CD4-positive, CD25-positive, alpha-beta regulatory T cell (primary cell): ENCODE results near the gene NPTX1. TPM values are rescaled to one million over a fixed set of nuclear protein-coding genes. Genes with fewer than 3 reads are reported as not detected.

Source experiments
- ATAC-seq, 2 donors: fragments of 150-1000 bp; cut with Tn5 transposase; one replicate each; pipeline ENCODE4 v1.10.0; 2021; ENCODE audit warnings: low read depth in 2 of 2, moderate number of reproducible peaks in 2 of 2, moderate library complexity in 1 of 2
- DNase-seq, 3 donors: peaks; one replicate each; pipeline versions ENCODE4 v3.0.0 to v3.0.0-alpha.2; 2012 to 2022; ENCODE audit warnings: mixed read lengths in 1 of 3
- H3K27ac ChIP-seq: one replicate; pipeline ENCODE4 v1.7.0; 2013; ENCODE audit warnings: mild to moderate bottlenecking, low read length; ENCODE audit not compliant: insufficient read depth, poor library complexity, severe bottlenecking
- H3K27me3 ChIP-seq: one replicate; pipeline ENCODE4 v1.7.0; 2013; ENCODE audit warnings: low read length; ENCODE audit not compliant: control insufficient read depth, insufficient read depth
- H3K36me3 ChIP-seq: one replicate; pipeline ENCODE4 v1.7.0; 2013; ENCODE audit warnings: mild to moderate bottlenecking, low read length, moderate library complexity; ENCODE audit not compliant: control insufficient read depth, insufficient read depth
- H3K4me1 ChIP-seq: 2 replicates; pipeline ENCODE4 v1.7.0; 2013; ENCODE audit warnings: mild to moderate bottlenecking, low read length; ENCODE audit not compliant: insufficient read depth, control insufficient read depth, poor library complexity, severe bottlenecking
- H3K4me3 ChIP-seq: one replicate; pipeline ENCODE4 v1.7.0; 2013; ENCODE audit warnings: low read depth, mild to moderate bottlenecking, low read length, moderate library complexity
- H3K9me3 ChIP-seq, 2 experiments: 1 replicate in 1 of 2; 2 replicates in 1 of 2; pipeline ENCODE4 v1.7.0; 2013; ENCODE audit warnings: low read length in 2 of 2, mild to moderate bottlenecking in 1 of 2, moderate library complexity in 1 of 2; ENCODE audit not compliant: control insufficient read depth in 2 of 2
- H3K27ac Mint-ChIP-seq, 3 donors: one replicate each; pipeline ENCODE4 v1.8.0; 2020 to 2022; ENCODE audit warnings: mild to moderate bottlenecking in 3 of 3, mixed read lengths in 3 of 3, moderate library complexity in 2 of 3
- H3K27me3 Mint-ChIP-seq: one replicate; pipeline ENCODE4 v1.8.0; 2022; ENCODE audit warnings: mild to moderate bottlenecking, mixed read lengths
- H3K36me3 Mint-ChIP-seq: one replicate; pipeline ENCODE4 v1.8.0; 2020; ENCODE audit warnings: mixed read lengths
- H3K4me1 Mint-ChIP-seq, 4 donors: one replicate each; pipeline ENCODE4 v1.8.0; 2020 to 2022; ENCODE audit warnings: mixed read lengths in 4 of 4, mild to moderate bottlenecking in 1 of 4
- H3K4me3 Mint-ChIP-seq, 4 donors: one replicate each; pipeline ENCODE4 v1.8.0; 2020 to 2022; ENCODE audit warnings: mild to moderate bottlenecking in 4 of 4, mixed read lengths in 4 of 4, moderate library complexity in 3 of 4
- H3K9me3 Mint-ChIP-seq, 7 donors: one replicate each; pipeline ENCODE4 v1.8.0; 2020 to 2022; ENCODE audit warnings: mixed read lengths in 7 of 7, mild to moderate bottlenecking in 3 of 7, moderate library complexity in 2 of 7
- polyA plus RNA-seq, 4 donors: library from polyadenylated mRNA; unstranded; fragments of 300-500 nt; fragmentation: Illumina TruSeq; gene quantifications; one replicate each; pipeline ENCODE4 v1.2.3, GENCODE V29; 2021
- total RNA-seq: library from RNA; stranded (reverse); gene quantifications from one replicate; pipeline ENCODE4 v1.2.3, GENCODE V29; 2022

NPTX1 gene
- total and polyA plus RNA-seq, 5 donors from 2014 or later: 0.07 to 0.22 TPM; not detected in 3

DNA sequence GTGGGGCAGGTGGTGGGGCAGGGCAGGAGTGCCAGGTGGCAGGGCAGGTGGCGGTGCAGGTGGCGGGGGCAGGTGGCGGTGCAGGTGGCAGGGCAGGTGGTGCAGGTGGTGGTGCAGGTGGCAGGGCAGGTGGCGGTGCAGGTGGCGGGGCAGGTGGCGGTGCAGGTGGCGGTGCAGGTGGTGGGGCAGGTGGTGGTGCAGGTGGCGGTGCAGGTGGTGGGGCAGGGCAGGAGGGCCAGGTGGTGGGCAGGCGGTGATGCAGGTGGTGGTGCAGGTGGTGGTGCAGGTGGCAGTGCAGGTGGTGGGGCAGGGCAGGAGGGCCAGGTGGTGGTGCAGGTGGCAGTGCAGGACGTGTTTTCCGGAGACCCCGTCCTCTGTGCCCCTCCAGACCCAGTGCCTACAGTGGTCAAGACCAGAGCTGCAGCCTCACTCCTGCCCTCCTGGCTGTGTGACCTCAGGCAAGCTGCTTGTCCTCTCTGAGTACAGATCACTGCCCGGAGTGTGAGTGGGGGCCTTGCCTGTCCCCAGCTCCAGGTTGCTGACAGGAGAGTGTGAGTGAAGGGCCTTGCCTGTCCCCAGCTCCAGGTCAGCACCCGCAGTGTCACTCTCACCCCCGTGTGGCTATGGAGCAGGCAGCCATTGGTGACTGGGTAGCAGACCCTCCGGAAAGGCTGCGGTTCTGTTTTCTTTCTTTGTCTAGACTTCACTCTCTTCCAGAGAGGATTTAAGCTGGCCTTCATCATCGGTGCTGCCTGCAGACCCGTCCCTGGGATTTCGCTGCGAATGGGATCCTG, 16.1 kb upstream of the NPTX1 start:
- H3K4me1 Mint-ChIP-seq: peaks cover 0 to 3% (median 2%) of the 10 kb centered on the region in 4 donors
- H3K9me3 ChIP-seq: no peaks in the 10 kb centered on the region
- H3K27ac Mint-ChIP-seq: no peak overlapping the region
- H3K27me3 ChIP-seq: no peaks in the 10 kb centered on the region
- H3K4me3 ChIP-seq: no peak overlapping the region
- DNase-seq (no peak), ATAC-seq (no peak)
- H3K4me1 ChIP-seq: peaks cover under 1% of the 10 kb centered on the region
- peaks cover 0 to 1% (median 0%) of the 10 kb centered on the region in 7 donors for H3K9me3 Mint-ChIP-seq
- no peak overlapping the region for H3K27ac ChIP-seq
- H3K4me3 Mint-ChIP-seq: no peak overlapping the region
- no peaks in the 10 kb centered on the region for H3K36me3 ChIP-seq
- no peaks in the 10 kb centered on the region for H3K36me3 Mint-ChIP-seq
- peaks cover 15% of the 10 kb centered on the region for H3K27me3 Mint-ChIP-seq

DNA sequence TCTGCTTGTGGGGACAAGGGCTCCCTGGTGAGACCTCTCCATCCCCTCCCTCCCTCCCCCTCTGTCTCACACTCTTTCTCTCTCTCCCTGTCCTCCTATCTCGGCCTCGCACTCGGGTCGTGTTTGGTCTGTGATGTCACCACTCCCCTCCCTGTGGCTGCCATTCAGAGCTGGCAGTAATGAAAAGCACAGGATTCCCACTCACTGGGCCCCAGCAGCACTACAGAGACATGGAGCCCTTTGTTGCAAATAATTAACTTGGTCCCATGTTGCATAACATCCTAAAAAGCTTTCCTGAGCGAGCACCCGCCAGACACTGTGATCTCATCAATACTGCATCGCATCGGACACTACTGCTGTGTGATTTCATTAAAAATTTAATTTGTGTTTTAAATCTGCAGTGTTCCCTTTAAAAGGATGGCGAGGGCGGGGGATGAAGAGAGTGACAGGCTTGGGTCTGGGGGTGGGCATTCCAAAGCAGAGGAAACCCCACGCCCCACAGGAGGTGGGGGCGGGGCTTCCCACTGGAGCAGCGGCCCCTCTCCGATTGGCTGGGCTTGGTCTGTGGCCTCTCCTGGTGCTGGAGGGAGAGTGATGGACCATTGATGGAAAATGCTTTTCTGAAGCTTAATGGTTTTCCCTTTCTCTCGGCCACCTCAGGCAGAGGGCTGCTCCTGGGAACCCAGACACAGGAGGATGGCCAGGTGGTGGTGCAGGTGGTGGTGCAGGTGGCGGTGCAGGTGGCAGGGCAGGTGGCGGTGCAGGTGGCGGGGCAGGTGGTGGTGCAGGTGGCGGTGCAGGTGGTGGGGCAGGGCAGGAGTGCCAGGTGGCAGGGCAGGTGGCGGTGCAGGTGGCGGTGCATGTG, 15.3 kb upstream of the NPTX1 start:
- ATAC-seq (no peak), DNase-seq (no peak)

DNA sequence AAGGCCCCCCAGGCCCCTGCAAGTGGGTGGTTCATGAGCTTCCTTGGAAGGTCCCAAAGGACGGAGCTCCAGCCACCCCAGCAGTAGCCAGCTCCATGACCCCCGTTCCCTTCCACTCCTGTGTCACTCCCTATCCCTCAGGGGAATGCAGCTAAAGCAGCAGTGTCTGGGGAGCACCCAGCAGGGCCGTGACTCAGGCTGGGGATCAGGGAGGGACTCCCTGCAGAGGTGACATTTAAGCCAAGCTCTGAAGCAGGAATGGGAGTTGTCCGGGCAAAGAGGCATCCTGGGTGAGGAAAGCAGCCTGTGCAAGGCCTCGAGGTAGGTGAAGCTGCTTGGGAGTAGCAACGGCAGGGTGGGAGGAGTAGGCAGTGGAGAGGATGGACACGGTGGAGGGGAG, 11.1 kb upstream of the NPTX1 start:
- Mint-ChIP-seq H3K9me3 (no peaks in the 10 kb centered on the region), H3K36me3 (no peaks in the 10 kb centered on the region), H3K4me3 (no peak overlapping the region), H3K4me1 (no peaks in the 10 kb centered on the region), H3K27ac (no peak overlapping the region), H3K27me3 (peaks cover 23% of the 10 kb centered on the region)
- H3K9me3 ChIP-seq: no peaks in the 10 kb centered on the region
- H3K27me3 ChIP-seq: no peaks in the 10 kb centered on the region
- H3K27ac ChIP-seq: no peak overlapping the region
- DNase-seq (no peak), ATAC-seq (no peak)
- no peaks in the 10 kb centered on the region for H3K36me3 ChIP-seq
- no peaks in the 10 kb centered on the region for H3K4me1 ChIP-seq
- H3K4me3 ChIP-seq: no peak overlapping the region

More for the DNA sequence above, 15.3 kb upstream of the NPTX1 start:
- Mint-ChIP-seq H3K4me1 (no peaks in the 10 kb centered on the region), H3K36me3 (no peaks in the 10 kb centered on the region), H3K27ac (no peak overlapping the region), H3K9me3 (no peaks in the 10 kb centered on the region), H3K27me3 (peaks cover 11% of the 10 kb centered on the region), H3K4me3 (no peak overlapping the region)
- Histone ChIP-seq H3K4me3 (no peak overlapping the region), H3K9me3 (no peaks in the 10 kb centered on the region), H3K27ac (no peak overlapping the region), H3K4me1 (no peaks in the 10 kb centered on the region), H3K27me3 (no peaks in the 10 kb centered on the region), H3K36me3 (no peaks in the 10 kb centered on the region)

DNA sequence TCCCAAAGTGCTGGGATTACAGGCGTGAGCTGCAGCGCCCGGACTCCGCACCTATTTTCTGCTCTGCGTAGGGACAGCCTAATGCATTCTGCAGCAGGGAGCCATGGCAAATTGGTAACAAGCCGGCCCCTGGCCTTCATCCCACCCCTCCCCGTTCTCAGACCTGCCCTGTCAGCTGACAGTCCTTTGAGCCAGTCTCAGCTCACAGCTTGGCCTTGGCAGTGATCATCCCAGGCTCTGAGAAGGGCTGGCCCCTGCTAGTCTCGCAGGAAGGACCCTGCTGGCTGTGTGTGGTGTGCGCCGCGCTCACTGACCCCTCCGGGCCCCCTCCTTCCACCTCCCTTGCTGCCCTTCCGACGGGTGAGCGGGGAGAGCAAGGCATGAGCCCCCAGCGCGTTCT, 10.3 kb upstream of the NPTX1 start:
- Mint-ChIP-seq H3K4me3 (no peak overlapping the region), H3K27me3 (peaks cover 28% of the 10 kb centered on the region), H3K4me1 (no peaks in the 10 kb centered on the region), H3K27ac (no peak overlapping the region), H3K9me3 (no peaks in the 10 kb centered on the region), H3K36me3 (no peaks in the 10 kb centered on the region)
- Histone ChIP-seq H3K4me3 (no peak overlapping the region), H3K27ac (no peak overlapping the region), H3K27me3 (no peaks in the 10 kb centered on the region), H3K9me3 (no peaks in the 10 kb centered on the region), H3K4me1 (no peaks in the 10 kb centered on the region), H3K36me3 (no peaks in the 10 kb centered on the region)
- DNase-seq (no peak), ATAC-seq (no peak)

DNA sequence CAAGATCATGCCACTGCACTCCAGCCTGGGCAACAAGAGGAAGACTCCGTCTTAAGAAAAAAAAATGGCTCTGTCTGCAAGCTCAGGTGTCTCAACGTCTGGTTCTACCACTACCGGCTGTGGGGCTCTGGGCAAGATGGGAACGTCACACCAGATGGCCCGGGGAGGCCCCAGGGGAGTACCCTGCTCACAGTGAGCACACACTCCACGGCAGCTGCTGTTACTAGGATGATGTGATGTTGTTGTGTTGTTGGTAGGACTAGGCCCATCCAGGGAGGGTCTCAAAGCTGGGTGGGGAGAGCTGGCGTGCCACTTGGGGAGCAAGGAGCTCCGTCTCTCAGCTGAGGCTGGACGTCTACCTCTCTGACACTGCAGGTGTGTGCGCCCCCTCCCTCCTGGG, 9.4 kb upstream of the NPTX1 start:
- H3K27ac ChIP-seq: no peak overlapping the region
- H3K36me3 Mint-ChIP-seq: no peaks in the 10 kb centered on the region
- no peaks in the 10 kb centered on the region for H3K9me3 ChIP-seq
- H3K4me3 ChIP-seq: no peak overlapping the region
- ATAC-seq (peak in 1 of 2 donors; percentile 22), DNase-seq (no peak)
- no peak overlapping the region for H3K4me3 Mint-ChIP-seq
- H3K4me1 ChIP-seq: no peaks in the 10 kb centered on the region
- H3K4me1 Mint-ChIP-seq: no peaks in the 10 kb centered on the region
- H3K36me3 ChIP-seq: no peaks in the 10 kb centered on the region
- H3K27me3 Mint-ChIP-seq: peaks cover 33% of the 10 kb centered on the region
- H3K9me3 Mint-ChIP-seq: peaks cover 0 to 2% (median 0%) of the 10 kb centered on the region in 7 donors
- H3K27ac Mint-ChIP-seq: no peak overlapping the region
- peaks cover 3% of the 10 kb centered on the region for H3K27me3 ChIP-seq

DNA sequence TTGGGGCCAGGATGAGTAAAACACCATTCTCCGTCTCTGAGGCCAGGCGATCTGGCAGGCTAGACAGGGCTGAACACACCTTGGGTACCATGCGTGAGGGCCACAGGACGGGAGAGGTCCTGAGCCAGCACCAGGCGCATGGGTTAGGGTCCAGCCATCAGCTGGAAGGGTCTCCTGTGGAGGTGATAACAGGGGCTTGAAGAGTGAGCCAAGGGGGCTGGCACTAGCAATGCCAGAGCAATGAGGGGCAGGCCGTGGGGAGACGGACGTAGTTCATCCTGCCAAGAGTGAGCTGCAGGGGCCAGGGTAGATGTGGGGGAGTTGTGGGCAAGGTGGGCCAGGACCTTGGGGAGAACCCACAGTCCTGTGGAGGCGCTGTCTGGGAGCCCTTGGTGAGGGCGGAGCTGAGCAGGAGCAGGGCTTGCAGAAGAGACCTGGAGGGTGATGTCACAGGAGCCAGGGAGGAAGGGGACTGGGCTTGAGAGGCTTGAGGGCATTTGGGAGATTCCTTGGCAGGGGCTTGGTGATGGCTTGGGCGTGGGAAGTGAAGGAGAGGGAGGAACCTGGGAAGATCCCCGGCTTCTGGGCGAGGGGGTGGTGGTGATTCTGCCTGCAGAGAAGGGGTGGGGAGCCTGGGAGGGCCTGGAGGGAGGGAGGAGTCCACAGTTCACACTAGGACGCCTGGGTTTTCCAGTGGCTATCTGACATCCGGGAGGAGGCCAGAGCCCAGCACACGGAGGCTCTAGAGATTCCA, 6.3 kb upstream of the NPTX1 start:
- Mint-ChIP-seq H3K36me3 (no peaks in the 10 kb centered on the region), H3K4me1 (peaks cover 0 to 5% (median 0%) of the 10 kb centered on the region in 4 donors), H3K9me3 (peaks cover 0 to 2% (median 0%) of the 10 kb centered on the region in 7 donors), H3K27me3 (peaks cover 54% of the 10 kb centered on the region), H3K4me3 (no peak overlapping the region), H3K27ac (no peak overlapping the region)
- Histone ChIP-seq H3K9me3 (no peaks in the 10 kb centered on the region), H3K4me3 (no peak overlapping the region), H3K27me3 (peaks cover 12% of the 10 kb centered on the region), H3K4me1 (peaks cover 12% of the 10 kb centered on the region), H3K27ac (no peak overlapping the region), H3K36me3 (no peaks in the 10 kb centered on the region)
- no peak for DNase-seq
- ATAC-seq: no peak

DNA sequence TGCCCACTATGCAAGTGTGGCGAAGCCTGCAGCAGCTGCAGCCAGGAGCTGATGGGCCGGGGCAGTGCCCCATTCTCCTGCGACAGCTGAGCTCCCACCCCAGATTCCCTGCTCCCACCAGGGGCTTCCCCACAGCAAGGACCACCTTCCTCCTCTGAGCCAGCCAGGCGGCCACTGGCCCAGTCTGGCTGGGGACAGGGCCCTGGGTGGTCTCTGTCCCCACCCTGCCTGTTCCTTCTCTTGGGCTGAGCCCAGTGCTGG, 5.6 kb upstream of the NPTX1 start:
- H3K27ac Mint-ChIP-seq: no peak overlapping the region
- H3K9me3 Mint-ChIP-seq: peaks cover 0 to 2% (median 0%) of the 10 kb centered on the region in 7 donors
- Histone ChIP-seq H3K9me3 (no peaks in the 10 kb centered on the region), H3K27ac (no peak overlapping the region), H3K27me3 (peaks cover 12% of the 10 kb centered on the region), H3K4me3 (no peak overlapping the region), H3K4me1 (peaks cover 19% of the 10 kb centered on the region), H3K36me3 (no peaks in the 10 kb centered on the region)
- no peaks in the 10 kb centered on the region for H3K36me3 Mint-ChIP-seq
- peaks cover 0 to 5% (median 0%) of the 10 kb centered on the region in 4 donors for H3K4me1 Mint-ChIP-seq
- peaks cover 54% of the 10 kb centered on the region for H3K27me3 Mint-ChIP-seq
- H3K4me3 Mint-ChIP-seq: no peak overlapping the region
- no peak for DNase-seq
- no peak for ATAC-seq
